Measurements from ENCODE around the gene LEAP2.

LEAP2 gene

GRCh38 chr5:132873119-132873929, at the start of gene LEAP2:
TSS of gene LEAP2 (plus strand) at chr5:132873668. CDS start at chr5:132873695, 27 bp downstream.
- no peak for DNase-seq

GRCh38 chr5:132824426-132824825, 49.0 kb upstream of the LEAP2 start:
- DNase-seq, result no peak

GRCh38 chr5:132825033-132825833, 48.2 kb upstream of the LEAP2 start:
- no peak for DNase-seq

- no peak for DNase-seq
These were observed 47.6 kb upstream of the LEAP2 start for GRCh38 chr5:132825834-132826391.

- DNase-seq, result no peak
These were observed 46.9 kb upstream of the LEAP2 start for GRCh38 chr5:132826424-132827082.

- no peak for DNase-seq
These were observed 45.4 kb upstream of the LEAP2 start for GRCh38 chr5:132827943-132828673.

GRCh38 chr5:132828846-132829494, 44.5 kb upstream of the LEAP2 start:
- DNase-seq, result no peak

- peak; percentile 45 for DNase-seq
These were observed 43.6 kb upstream of the LEAP2 start for GRCh38 chr5:132829742-132830435.

- peak; percentile 32 for DNase-seq
These were observed 42.9 kb upstream of the LEAP2 start, which contains the start of gene SHROOM1 for GRCh38 chr5:132830436-132831094. TSS of gene SHROOM1 (minus strand) at chr5:132830647. CDS start at chr5:132826140, 4,507 bp downstream.

GRCh38 chr5:132831095-132831860, 42.2 kb upstream of the LEAP2 start:
- no peak for DNase-seq

- no peak for DNase-seq
These were observed 40.9 kb upstream of the LEAP2 start for GRCh38 chr5:132832612-132833011.

- no peak for DNase-seq
These were observed 39.4 kb upstream of the LEAP2 start for GRCh38 chr5:132834057-132834456.

GRCh38 chr5:132836852-132837251, 36.6 kb upstream of the LEAP2 start:
- no peak for DNase-seq

- no peak for DNase-seq
These were observed 35.6 kb upstream of the LEAP2 start for GRCh38 chr5:132837868-132838267.

- no peak for DNase-seq
These were observed 34.8 kb upstream of the LEAP2 start for GRCh38 chr5:132838516-132839282.

- no peak for DNase-seq
These were observed 33.8 kb upstream of the LEAP2 start for GRCh38 chr5:132839426-132840301.

- no peak for DNase-seq
These were observed 33.2 kb upstream of the LEAP2 start for GRCh38 chr5:132840313-132840712.

GRCh38 chr5:132840896-132841295, 32.6 kb upstream of the LEAP2 start:
- no peak for DNase-seq
